WTC11 (cell line): ENCODE results near the gene PLK3. TPM values are rescaled to one million over a fixed set of nuclear protein-coding genes. Genes with fewer than 3 reads are reported as not detected.

Source experiments
- ATAC-seq: fragments of 200-7000 bp; cut with Tn5 transposase; 2 replicates; pipeline ENCODE4 v1.10.0; 2021; ENCODE audit warnings: mild to moderate bottlenecking, moderate library complexity
- CTCF ChIA-PET: fragments of 300-600 bp; sonication (Branson Sonifier 250); formaldehyde crosslinking; loops from one replicate; lab custom pipeline; 2021; ENCODE audit warnings: antibody characterized with exemption; lab: Charles Lee
- POLR2A ChIA-PET: fragments of 350-600 bp; sonication (Branson Sonifier 250); formaldehyde crosslinking; loops from one replicate; lab custom pipeline; 2021; ENCODE audit warnings: antibody characterized with exemption; lab: Charles Lee
- DNase-seq: peaks from one replicate; pipeline ENCODE4 v3.0.0; 2021; ENCODE audit warnings: low spot score
- H3K27ac Mint-ChIP-seq: 2 replicates; pipeline ENCODE4 v1.8.0; 2021; ENCODE audit warnings: mixed read lengths
- H3K27me3 Mint-ChIP-seq: 2 replicates; pipeline ENCODE4 v1.8.0; 2021; ENCODE audit warnings: low read depth, mild to moderate bottlenecking, moderate library complexity, mixed read lengths
- H3K36me3 Mint-ChIP-seq: 2 replicates; pipeline ENCODE4 v1.8.0; 2021; ENCODE audit warnings: mixed read lengths
- H3K4me1 Mint-ChIP-seq: 2 replicates; pipeline ENCODE4 v1.8.0; 2022; ENCODE audit warnings: mixed read lengths
- H3K4me3 Mint-ChIP-seq: 2 replicates; pipeline ENCODE4 v1.8.0; 2021; ENCODE audit warnings: mild to moderate bottlenecking, moderate library complexity, mixed read lengths
- H3K9me3 Mint-ChIP-seq: 2 replicates; pipeline ENCODE4 v1.8.0; 2021; ENCODE audit warnings: mixed read lengths
- CBFB ChIP-seq: sonication (generic); formaldehyde crosslinking; IDR thresholded peaks from 2 replicates; pipeline ENCODE4 v1.8.1; 2022; ENCODE audit warnings: mild to moderate bottlenecking, low read depth, missing genetic modification reagents
- KAT7 ChIP-seq: sonication (generic); formaldehyde crosslinking; IDR thresholded peaks from 2 replicates; pipeline ENCODE4 v1.8.1; 2023; ENCODE audit warnings: missing genetic modification reagents, mild to moderate bottlenecking, borderline replicate concordance
- NFYB ChIP-seq: sonication (generic); formaldehyde crosslinking; conservative IDR thresholded peaks from 2 replicates; pipeline ENCODE4 v1.8.0; 2022; ENCODE audit warnings: low read depth, missing genetic modification reagents
- RORB ChIP-seq: fragments of 250-450 bp; sonication (Bioruptor Pico); IDR thresholded peaks from 2 replicates; pipeline ENCODE4 v1.9.0; 2021; ENCODE audit warnings: mild to moderate bottlenecking
- SMAD3 ChIP-seq: sonication (generic); formaldehyde crosslinking; IDR thresholded peaks from 2 replicates; pipeline ENCODE4 v1.8.0; 2022; ENCODE audit warnings: missing genetic modification reagents, mild to moderate bottlenecking, borderline replicate concordance
- SP1 ChIP-seq: sonication (generic); formaldehyde crosslinking; conservative IDR thresholded peaks from 2 replicates; pipeline ENCODE4 v1.8.1; 2022; ENCODE audit warnings: missing genetic modification reagents
- ZBTB43 ChIP-seq: sonication (generic); formaldehyde crosslinking; IDR thresholded peaks from 2 replicates; pipeline ENCODE4 v1.8.1; 2023; ENCODE audit warnings: mild to moderate bottlenecking, missing genetic modification reagents
- ZNF423 ChIP-seq: fragments of 250-450 bp; sonication (Bioruptor Pico); IDR thresholded peaks from 2 replicates; pipeline ENCODE4 v2.1.2; 2022; ENCODE audit warnings: mild to moderate bottlenecking, moderate library complexity
- ZNF532 ChIP-seq: fragments of 250-450 bp; sonication (Bioruptor Pico); IDR thresholded peaks from 2 replicates; pipeline ENCODE4 v1.9.0; 2021; ENCODE audit warnings: mild to moderate bottlenecking, borderline replicate concordance
- total RNA-seq: library from RNA; stranded (reverse); gene quantifications from 3 replicates; pipeline ENCODE4 v1.2.3, GENCODE V29; 2021
- TF ChIP-seq, protein P1 (sequence below): sonication (generic); formaldehyde crosslinking; IDR thresholded peaks from 2 replicates; pipeline ENCODE4 v1.8.1; 2023; ENCODE audit warnings: mild to moderate bottlenecking, moderate library complexity, missing genetic modification reagents
- TF ChIP-seq, protein P2 (sequence below): sonication (generic); formaldehyde crosslinking; IDR thresholded peaks from 2 replicates; pipeline ENCODE4 v1.8.1; 2022; ENCODE audit warnings: mild to moderate bottlenecking, moderate library complexity, missing genetic modification reagents
- TF ChIP-seq, protein P3 (sequence below): sonication (generic); formaldehyde crosslinking; IDR thresholded peaks from 2 replicates; pipeline ENCODE4 v1.8.0; 2023; ENCODE audit warnings: missing genetic modification reagents, mild to moderate bottlenecking, borderline replicate concordance

PLK3 gene
- total RNA-seq, 1 experiment from 2014 or later = 16.4 TPM

GRCh38 chr1:44842862-44843655 lies 42.9 kb downstream of the PLK3 start, which contains the start of gene PTCH2:
Gene PTCH2 (minus strand): TSS chr1:44843253. CDS start chr1:44842932, 321 bp downstream.
- DNase-seq (peak; percentile 91), ATAC-seq (peak; percentile 93)
- POLR2A ChIA-PET = interaction anchor here (0.6 to 1.8 kb wide), 7 partner anchors 13 to 364 kb away, joined by 3 to 8 read pairs (median 4); partner anchors contain the start of genes BTBD19, HECTD3 and UROD
- H3K4me1 Mint-ChIP-seq = peaks cover 4% of the 10 kb centered on the region; the same call in 1 of the 2 replicates
- no peaks in the 10 kb centered on the region for H3K9me3 Mint-ChIP-seq
- TF ChIP-seq ZNF423 (CRISPR knock-in tag) = peak; percentile 63; the same call in 1 of the 2 replicates
- TF ChIP-seq, protein P1, sequence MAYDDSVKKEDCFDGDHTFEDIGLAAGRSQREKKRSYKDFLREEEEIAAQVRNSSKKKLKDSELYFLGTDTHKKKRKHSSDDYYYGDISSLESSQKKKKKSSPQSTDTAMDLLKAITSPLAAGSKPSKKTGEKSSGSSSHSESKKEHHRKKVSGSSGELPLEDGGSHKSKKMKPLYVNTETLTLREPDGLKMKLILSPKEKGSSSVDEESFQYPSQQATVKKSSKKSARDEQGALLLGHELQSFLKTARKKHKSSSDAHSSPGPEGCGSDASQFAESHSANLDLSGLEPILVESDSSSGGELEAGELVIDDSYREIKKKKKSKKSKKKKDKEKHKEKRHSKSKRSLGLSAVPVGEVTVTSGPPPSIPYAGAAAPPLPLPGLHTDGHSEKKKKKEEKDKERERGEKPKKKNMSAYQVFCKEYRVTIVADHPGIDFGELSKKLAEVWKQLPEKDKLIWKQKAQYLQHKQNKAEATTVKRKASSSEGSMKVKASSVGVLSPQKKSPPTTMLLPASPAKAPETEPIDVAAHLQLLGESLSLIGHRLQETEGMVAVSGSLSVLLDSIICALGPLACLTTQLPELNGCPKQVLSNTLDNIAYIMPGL (CRISPR knock-in tag) = 0 out of 2 replicates have a peak, but pooled peaks have one; percentile 15
- 0 out of 2 replicates have a peak, but pooled peaks have one; percentile 36 for TF ChIP-seq ZBTB43 (CRISPR knock-in tag)
- peak; percentile 43; the same call in 1 of the 2 replicates for TF ChIP-seq SP1 (CRISPR knock-in tag)
- TF ChIP-seq, protein P2, sequence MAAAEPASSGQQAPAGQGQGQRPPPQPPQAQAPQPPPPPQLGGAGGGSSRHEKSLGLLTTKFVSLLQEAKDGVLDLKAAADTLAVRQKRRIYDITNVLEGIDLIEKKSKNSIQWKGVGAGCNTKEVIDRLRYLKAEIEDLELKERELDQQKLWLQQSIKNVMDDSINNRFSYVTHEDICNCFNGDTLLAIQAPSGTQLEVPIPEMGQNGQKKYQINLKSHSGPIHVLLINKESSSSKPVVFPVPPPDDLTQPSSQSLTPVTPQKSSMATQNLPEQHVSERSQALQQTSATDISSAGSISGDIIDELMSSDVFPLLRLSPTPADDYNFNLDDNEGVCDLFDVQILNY (CRISPR knock-in tag) = 0 out of 2 replicates have a peak, but pooled peaks have one; percentile 51
- TF ChIP-seq KAT7 = 0 out of 2 replicates have a peak, but pooled peaks have one; percentile 63
- TF ChIP-seq SMAD3 (CRISPR knock-in tag) = no peak
- TF ChIP-seq, protein P3, sequence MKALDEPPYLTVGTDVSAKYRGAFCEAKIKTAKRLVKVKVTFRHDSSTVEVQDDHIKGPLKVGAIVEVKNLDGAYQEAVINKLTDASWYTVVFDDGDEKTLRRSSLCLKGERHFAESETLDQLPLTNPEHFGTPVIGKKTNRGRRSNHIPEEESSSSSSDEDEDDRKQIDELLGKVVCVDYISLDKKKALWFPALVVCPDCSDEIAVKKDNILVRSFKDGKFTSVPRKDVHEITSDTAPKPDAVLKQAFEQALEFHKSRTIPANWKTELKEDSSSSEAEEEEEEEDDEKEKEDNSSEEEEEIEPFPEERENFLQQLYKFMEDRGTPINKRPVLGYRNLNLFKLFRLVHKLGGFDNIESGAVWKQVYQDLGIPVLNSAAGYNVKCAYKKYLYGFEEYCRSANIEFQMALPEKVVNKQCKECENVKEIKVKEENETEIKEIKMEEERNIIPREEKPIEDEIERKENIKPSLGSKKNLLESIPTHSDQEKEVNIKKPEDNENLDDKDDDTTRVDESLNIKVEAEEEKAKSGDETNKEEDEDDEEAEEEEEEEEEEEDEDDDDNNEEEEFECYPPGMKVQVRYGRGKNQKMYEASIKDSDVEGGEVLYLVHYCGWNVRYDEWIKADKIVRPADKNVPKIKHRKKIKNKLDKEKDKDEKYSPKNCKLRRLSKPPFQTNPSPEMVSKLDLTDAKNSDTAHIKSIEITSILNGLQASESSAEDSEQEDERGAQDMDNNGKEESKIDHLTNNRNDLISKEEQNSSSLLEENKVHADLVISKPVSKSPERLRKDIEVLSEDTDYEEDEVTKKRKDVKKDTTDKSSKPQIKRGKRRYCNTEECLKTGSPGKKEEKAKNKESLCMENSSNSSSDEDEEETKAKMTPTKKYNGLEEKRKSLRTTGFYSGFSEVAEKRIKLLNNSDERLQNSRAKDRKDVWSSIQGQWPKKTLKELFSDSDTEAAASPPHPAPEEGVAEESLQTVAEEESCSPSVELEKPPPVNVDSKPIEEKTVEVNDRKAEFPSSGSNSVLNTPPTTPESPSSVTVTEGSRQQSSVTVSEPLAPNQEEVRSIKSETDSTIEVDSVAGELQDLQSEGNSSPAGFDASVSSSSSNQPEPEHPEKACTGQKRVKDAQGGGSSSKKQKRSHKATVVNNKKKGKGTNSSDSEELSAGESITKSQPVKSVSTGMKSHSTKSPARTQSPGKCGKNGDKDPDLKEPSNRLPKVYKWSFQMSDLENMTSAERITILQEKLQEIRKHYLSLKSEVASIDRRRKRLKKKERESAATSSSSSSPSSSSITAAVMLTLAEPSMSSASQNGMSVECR (CRISPR knock-in tag) = peak; percentile 69; the same call in 1 of the 2 replicates
- no peak for TF ChIP-seq CBFB (CRISPR knock-in tag)
- TF ChIP-seq NFYB (CRISPR knock-in tag) = peak; percentile 62
- no peak for TF ChIP-seq RORB (CRISPR knock-in tag)
- peaks cover 29% of the 10 kb centered on the region for H3K27me3 Mint-ChIP-seq
- no peak within 1 kb of the TSS for H3K27ac Mint-ChIP-seq
- CTCF ChIA-PET = interaction anchor here (0.7 to 1.9 kb wide), 11 partner anchors 11 to 460 kb away, joined by 3 to 11 read pairs (median 4); partner anchors contain the start of genes PLK3 and RNU5D-1
- no peaks in the 10 kb centered on the region for H3K36me3 Mint-ChIP-seq
- H3K4me3 Mint-ChIP-seq = peak within 1 kb of the TSS; percentile 67

- no peak for ATAC-seq
- no peak for TF ChIP-seq ZNF532 (CRISPR knock-in tag)
- TF ChIP-seq ZNF423 (CRISPR knock-in tag) = no peak
- TF ChIP-seq, all 79 proteins: peak for 0
- H3K4me3 Mint-ChIP-seq = no peak overlapping the region
- no peaks in the 10 kb centered on the region for H3K9me3 Mint-ChIP-seq
- H3K36me3 Mint-ChIP-seq = no peaks in the 10 kb centered on the region
- DNase-seq = no peak
- ChIA-PET POLR2A (no interaction called here), CTCF (no interaction called here)
- H3K27me3 Mint-ChIP-seq = peaks cover 19% of the 10 kb centered on the region
- H3K4me1 Mint-ChIP-seq = peaks cover 12% of the 10 kb centered on the region
- H3K27ac Mint-ChIP-seq = no peak overlapping the region; the same call in 1 of the 2 replicates
Measured at GRCh38 chr1:44846985-44847384, 46.8 kb downstream of the PLK3 start.
